Measurements from ENCODE around the gene CACNA1D. TPM values are rescaled to one million over a fixed set of nuclear protein-coding genes. Genes with fewer than 3 reads are reported as not detected.

The CACNA1D gene
- total and polyA plus RNA-seq, 2 experiments from 2014 or later, result 5.2 to 27.8 TPM

DNA sequence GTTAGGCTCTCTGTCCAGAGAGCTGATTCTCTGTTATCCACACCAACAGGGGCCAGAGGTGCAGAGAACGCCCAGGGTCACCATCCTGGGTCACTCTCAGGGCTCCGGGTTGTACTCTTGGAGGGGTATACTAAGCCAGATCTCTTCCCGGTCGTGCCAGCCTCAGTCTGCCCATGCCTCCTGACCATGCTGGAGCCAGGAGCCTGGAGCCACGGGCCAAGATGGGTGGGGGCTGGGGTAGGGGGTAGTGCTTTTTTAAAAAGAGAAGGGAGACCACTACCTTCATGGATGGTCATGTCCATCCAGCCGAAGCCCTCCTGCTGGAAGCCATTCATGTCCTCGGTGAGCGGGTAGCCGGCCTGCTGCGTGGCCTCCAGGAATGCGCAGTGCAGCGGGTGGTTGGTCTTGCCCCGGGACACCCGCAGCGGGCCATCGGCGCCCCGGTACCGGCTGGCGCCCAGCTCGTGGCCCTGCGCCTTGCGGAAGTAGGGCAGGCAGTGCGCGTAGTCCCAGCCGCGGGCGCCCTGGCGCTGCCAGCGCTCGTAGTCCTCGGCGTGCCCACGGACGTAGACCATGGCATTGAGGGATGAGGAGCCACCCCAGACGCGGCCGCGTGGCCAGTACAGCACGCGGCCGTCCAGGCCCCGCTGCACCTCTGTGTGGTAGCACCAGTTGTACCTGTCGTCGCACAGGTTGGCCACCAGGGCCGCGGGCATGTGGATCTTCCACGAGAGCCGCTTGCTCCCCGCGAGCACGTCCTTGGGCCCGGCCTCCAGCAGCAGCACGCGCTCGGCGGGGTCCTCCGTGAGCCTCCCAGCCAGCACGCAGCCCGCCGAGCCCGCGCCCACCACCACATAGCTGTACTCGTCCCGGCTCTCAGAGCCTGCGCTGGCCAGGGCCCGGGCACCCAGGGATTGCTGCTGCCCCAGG is 328.9 kb downstream of the CACNA1D start:
- Histone ChIP-seq H4K20me1 (ENCODE audit: insufficient read depth, poor library complexity, severe bottlenecking) (no peaks in the 10 kb centered on the region), H3K4me1 (ENCODE audit: insufficient read depth) (peaks cover 7% of the 10 kb centered on the region), H3K79me2 (peaks cover 18% of the 10 kb centered on the region), H3K4me3 (no peak overlapping the region), H3K36me3 (replicated peaks; ENCODE audit: insufficient read depth, low read depth) (no peaks in the 10 kb centered on the region), H2AFZ (no peak overlapping the region), H3K27ac (no peak overlapping the region), H3K4me2 (no peak overlapping the region), H3K9me3 (ENCODE audit: low read depth) (no peaks in the 10 kb centered on the region), H3K27me3 (no peaks in the 10 kb centered on the region), H3K9me2 (replicated peaks; ENCODE audit: insufficient read depth) (no peaks in the 10 kb centered on the region)
- DNase-seq (ENCODE audit: low spot score), result no peak
- TF ChIP-seq, protein P1, sequence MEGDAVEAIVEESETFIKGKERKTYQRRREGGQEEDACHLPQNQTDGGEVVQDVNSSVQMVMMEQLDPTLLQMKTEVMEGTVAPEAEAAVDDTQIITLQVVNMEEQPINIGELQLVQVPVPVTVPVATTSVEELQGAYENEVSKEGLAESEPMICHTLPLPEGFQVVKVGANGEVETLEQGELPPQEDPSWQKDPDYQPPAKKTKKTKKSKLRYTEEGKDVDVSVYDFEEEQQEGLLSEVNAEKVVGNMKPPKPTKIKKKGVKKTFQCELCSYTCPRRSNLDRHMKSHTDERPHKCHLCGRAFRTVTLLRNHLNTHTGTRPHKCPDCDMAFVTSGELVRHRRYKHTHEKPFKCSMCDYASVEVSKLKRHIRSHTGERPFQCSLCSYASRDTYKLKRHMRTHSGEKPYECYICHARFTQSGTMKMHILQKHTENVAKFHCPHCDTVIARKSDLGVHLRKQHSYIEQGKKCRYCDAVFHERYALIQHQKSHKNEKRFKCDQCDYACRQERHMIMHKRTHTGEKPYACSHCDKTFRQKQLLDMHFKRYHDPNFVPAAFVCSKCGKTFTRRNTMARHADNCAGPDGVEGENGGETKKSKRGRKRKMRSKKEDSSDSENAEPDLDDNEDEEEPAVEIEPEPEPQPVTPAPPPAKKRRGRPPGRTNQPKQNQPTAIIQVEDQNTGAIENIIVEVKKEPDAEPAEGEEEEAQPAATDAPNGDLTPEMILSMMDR (IDR thresholded peaks at IDR 0.05; ENCODE audit: poor library complexity), result no peak
- TF ChIP-seq EZH2 (IDR thresholded peaks at IDR 0.05; ENCODE audit: borderline replicate concordance) (no peak), EZH2phosphoT487 (IDR thresholded peaks at IDR 0.05; ENCODE audit: low read depth, severe bottlenecking, unreplicated experiment) (no peak)
- 98% methylated on average over 66 of the region's 67 CpGs for WGBS (ENCODE audit: low lambda C conversion rate, missing lambda C conversion rate)

DNA sequence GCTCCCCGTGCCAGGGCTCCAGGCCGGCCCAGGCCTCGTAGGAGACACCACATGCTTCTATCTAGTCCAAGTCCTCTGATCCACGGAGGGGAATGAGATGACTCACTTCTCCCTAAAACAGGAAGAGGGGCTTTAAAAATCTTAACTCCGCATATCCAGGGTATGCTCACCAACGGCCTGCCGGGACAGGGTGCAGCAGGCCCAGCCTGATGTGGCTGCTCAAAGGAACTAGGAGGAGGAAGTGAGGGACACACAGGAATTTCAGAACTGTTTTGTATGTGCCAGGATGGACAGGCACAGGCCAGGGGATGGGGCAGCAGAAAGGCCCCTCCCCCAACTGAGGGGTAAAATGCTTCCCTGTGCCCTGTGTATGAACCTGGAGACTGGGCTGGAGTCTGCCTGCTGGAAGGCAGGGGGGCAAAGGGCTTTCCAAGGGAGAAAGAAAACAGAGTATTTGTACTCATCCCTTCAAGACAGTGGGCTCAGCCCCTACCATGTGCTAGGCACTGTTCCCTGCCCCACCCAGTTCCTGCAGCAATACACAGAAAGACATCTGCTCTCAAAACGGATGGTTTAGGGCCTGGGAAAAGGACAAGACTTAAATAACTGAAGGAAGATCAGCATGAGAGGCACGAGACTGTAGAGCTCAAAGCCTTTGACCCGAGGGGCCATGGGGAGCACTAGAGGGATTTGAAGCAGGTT is 329.7 kb downstream of the CACNA1D start:
- Histone ChIP-seq H3K27me3 (no peaks in the 10 kb centered on the region), H3K4me1 (ENCODE audit: insufficient read depth) (no peaks in the 10 kb centered on the region), H2AFZ (no peak overlapping the region), H3K36me3 (replicated peaks; ENCODE audit: insufficient read depth, low read depth) (no peaks in the 10 kb centered on the region), H3K9me3 (ENCODE audit: low read depth) (no peaks in the 10 kb centered on the region), H3K4me2 (no peak overlapping the region), H3K79me2 (peaks cover 25% of the 10 kb centered on the region), H4K20me1 (ENCODE audit: insufficient read depth, poor library complexity, severe bottlenecking) (no peaks in the 10 kb centered on the region), H3K9me2 (replicated peaks; ENCODE audit: insufficient read depth) (no peaks in the 10 kb centered on the region), H3K4me3 (no peak overlapping the region), H3K27ac (no peak overlapping the region)
- 59% methylated on average over 10 of the region's 10 CpGs for WGBS (ENCODE audit: low lambda C conversion rate, missing lambda C conversion rate)
- DNase-seq (ENCODE audit: low spot score), result no peak
- TF ChIP-seq EZH2 (IDR thresholded peaks at IDR 0.05; ENCODE audit: borderline replicate concordance), result no peak
- TF ChIP-seq, protein P1 (IDR thresholded peaks at IDR 0.05; ENCODE audit: poor library complexity), result no peak

DNA sequence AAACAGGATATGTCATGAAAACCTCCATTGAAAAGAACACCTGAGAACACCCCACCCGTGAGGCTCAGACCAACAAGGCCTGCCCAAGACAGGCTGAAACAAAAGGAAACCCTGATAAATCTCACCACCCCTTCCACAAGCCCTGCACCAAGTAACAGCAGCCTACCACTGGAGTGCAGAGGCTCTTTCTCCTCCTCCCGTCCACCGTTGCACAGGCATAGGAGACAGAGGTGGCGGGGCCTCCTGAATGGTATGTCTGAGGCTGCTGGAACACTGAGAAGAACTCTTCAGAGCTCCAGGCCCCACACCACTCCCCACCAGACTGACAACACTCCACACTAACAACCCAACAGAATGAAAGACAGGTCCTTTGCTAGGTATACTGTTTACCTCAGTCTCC is 330.4 kb downstream of the CACNA1D start:
- Histone ChIP-seq H2AFZ (no peak overlapping the region), H3K4me2 (no peak overlapping the region), H3K9me3 (ENCODE audit: low read depth) (no peaks in the 10 kb centered on the region), H3K4me3 (no peak overlapping the region), H3K36me3 (replicated peaks; ENCODE audit: insufficient read depth, low read depth) (no peaks in the 10 kb centered on the region), H3K79me2 (peaks cover 32% of the 10 kb centered on the region), H3K27ac (no peak overlapping the region), H3K27me3 (no peaks in the 10 kb centered on the region), H3K9me2 (replicated peaks; ENCODE audit: insufficient read depth) (no peaks in the 10 kb centered on the region), H3K4me1 (ENCODE audit: insufficient read depth) (no peaks in the 10 kb centered on the region), H4K20me1 (ENCODE audit: insufficient read depth, poor library complexity, severe bottlenecking) (no peaks in the 10 kb centered on the region)
- DNase-seq (ENCODE audit: low spot score), result no peak
- 89% methylated on average over 4 of the region's 4 CpGs for WGBS (ENCODE audit: low lambda C conversion rate, missing lambda C conversion rate)
- TF ChIP-seq EZH2phosphoT487 (IDR thresholded peaks at IDR 0.05; ENCODE audit: low read depth, severe bottlenecking, unreplicated experiment) (no peak), EZH2 (IDR thresholded peaks at IDR 0.05; ENCODE audit: borderline replicate concordance) (no peak)
- TF ChIP-seq, protein P1 (IDR thresholded peaks at IDR 0.05; ENCODE audit: poor library complexity), result no peak
